Measurements from ENCODE around the gene SYDE2. TPM values are rescaled to one million over a fixed set of nuclear protein-coding genes. Genes with fewer than 3 reads are reported as not detected.

SYDE2 gene
- total RNA-seq, 3 donors from 2014 or later (not counting 1 experiment from before 2014, with no cell fraction given): 0.11 to 0.35 TPM; not detected in 1

DNA sequence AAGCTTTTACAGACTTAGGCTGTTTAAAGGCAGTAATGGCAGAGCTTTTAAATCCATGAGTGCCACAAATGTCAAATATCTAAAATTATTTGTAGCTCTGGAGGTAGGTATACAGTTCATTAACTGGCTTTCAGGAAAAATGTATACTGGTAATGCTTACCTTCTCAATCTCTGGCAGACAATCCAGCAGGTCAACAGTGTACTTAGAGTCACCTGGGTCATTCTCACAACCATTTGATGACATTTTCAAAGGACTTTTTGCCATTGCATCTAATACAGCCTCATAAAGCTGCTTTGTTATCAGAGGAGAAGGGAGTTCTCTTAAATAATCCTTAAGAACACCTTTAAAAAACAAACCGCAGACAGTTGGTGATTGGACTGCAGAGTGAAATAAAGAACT is 31.9 kb downstream of the SYDE2 start:
- Histone ChIP-seq H3K4me3 (ENCODE audit: low read length) (no peak overlapping the region), H3K36me3 (ENCODE audit: control insufficient read depth, insufficient read depth, low read length) (no peaks in the 10 kb centered on the region), H3K4me1 (ENCODE audit: control insufficient read depth, insufficient read depth, low read length) (no peaks in the 10 kb centered on the region), H3K27ac (ENCODE audit: low read length) (no peak overlapping the region), H3K9me3 (ENCODE audit: control insufficient read depth, insufficient read depth, low read length) (no peaks in the 10 kb centered on the region), H3K27me3 (ENCODE audit: control insufficient read depth, insufficient read depth, low read length) (no peaks in the 10 kb centered on the region)
- H3K36me3 Mint-ChIP-seq: no peaks in the 10 kb centered on the region
- no CpG with 5 or more reads among the region's 1 CpG for WGBS (ENCODE audit: insufficient coverage)
- no peak overlapping the region for H3K27ac Mint-ChIP-seq
- TF ChIP-seq, protein P1, sequence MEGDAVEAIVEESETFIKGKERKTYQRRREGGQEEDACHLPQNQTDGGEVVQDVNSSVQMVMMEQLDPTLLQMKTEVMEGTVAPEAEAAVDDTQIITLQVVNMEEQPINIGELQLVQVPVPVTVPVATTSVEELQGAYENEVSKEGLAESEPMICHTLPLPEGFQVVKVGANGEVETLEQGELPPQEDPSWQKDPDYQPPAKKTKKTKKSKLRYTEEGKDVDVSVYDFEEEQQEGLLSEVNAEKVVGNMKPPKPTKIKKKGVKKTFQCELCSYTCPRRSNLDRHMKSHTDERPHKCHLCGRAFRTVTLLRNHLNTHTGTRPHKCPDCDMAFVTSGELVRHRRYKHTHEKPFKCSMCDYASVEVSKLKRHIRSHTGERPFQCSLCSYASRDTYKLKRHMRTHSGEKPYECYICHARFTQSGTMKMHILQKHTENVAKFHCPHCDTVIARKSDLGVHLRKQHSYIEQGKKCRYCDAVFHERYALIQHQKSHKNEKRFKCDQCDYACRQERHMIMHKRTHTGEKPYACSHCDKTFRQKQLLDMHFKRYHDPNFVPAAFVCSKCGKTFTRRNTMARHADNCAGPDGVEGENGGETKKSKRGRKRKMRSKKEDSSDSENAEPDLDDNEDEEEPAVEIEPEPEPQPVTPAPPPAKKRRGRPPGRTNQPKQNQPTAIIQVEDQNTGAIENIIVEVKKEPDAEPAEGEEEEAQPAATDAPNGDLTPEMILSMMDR (IDR thresholded peaks at IDR 0.05): no peak
- peaks cover 26 to 33% of the 10 kb centered on the region in 2 donors for H3K27me3 Mint-ChIP-seq (ENCODE audit: low read depth in 2 of 2)
- DNase-seq (no peak), ATAC-seq (no peak)
- no peak overlapping the region for H3K4me3 Mint-ChIP-seq
- H3K4me1 Mint-ChIP-seq: no peaks in the 10 kb centered on the region
- intact Hi-C loops (cut with micrococcal nuclease): no loop called here
- no peaks in the 10 kb centered on the region for H3K9me3 Mint-ChIP-seq

DNA sequence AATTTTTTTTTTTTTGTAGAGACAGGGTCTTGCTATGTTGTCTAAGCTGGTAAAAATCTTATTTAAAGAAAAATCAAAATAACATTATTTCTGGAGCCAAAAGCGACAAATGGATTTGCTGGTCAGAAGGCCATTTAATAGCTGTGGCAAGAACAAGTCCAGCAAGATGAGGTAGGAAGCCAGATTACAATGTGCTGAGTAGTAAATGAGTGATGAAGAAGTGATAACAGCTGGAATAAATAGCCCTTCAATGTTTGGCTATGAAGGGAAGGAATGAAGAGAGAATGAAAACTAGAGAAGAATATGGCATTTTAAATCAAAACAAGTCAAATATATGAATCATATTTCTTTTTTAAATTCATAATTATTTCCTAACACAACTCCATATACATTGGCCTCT is 34.5 kb downstream of the SYDE2 start:
- Histone ChIP-seq H3K4me1 (ENCODE audit: control insufficient read depth, insufficient read depth, low read length) (no peaks in the 10 kb centered on the region), H3K27ac (ENCODE audit: low read length) (no peak overlapping the region), H3K36me3 (ENCODE audit: control insufficient read depth, insufficient read depth, low read length) (no peaks in the 10 kb centered on the region), H3K27me3 (ENCODE audit: control insufficient read depth, insufficient read depth, low read length) (no peaks in the 10 kb centered on the region), H3K4me3 (ENCODE audit: low read length) (no peak overlapping the region), H3K9me3 (ENCODE audit: control insufficient read depth, insufficient read depth, low read length) (no peaks in the 10 kb centered on the region)
- Mint-ChIP-seq H3K4me3 (no peak overlapping the region), H3K27me3 (ENCODE audit: low read depth in 2 of 2) (peaks cover 9 to 12% of the 10 kb centered on the region in 2 donors), H3K36me3 (no peaks in the 10 kb centered on the region), H3K4me1 (no peaks in the 10 kb centered on the region), H3K27ac (no peak overlapping the region), H3K9me3 (no peaks in the 10 kb centered on the region)
- ATAC-seq: no peak
- TF ChIP-seq, protein P1 (IDR thresholded peaks at IDR 0.05): no peak
- intact Hi-C loops (cut with micrococcal nuclease): no loop called here
- no peak for DNase-seq
- WGBS (ENCODE audit: insufficient coverage): 88% methylated on average over 1 of the region's 1 CpG

DNA sequence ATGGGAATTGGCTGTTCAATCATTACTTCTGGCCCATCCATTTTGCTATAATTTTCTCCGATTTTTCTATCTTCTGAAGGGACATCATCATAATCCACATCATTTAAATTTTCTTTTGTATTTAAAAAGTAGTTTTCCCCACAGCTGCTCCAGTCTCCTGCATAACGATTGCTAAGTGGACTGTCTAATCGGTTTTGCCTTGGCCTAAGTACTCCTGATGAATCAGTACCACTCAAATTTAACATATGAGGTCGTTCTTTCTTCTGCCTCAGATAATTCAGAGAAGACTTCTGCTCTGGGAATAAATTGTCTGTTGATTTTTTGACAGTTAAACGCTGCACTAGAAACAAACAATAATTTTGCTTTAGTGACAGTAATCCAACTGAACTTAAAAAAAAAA is 41.9 kb downstream of the SYDE2 start:
- Mint-ChIP-seq H3K9me3 (no peaks in the 10 kb centered on the region), H3K27me3 (ENCODE audit: low read depth in 2 of 2) (peaks cover 9 to 10% of the 10 kb centered on the region in 2 donors), H3K27ac (no peak overlapping the region)

DNA sequence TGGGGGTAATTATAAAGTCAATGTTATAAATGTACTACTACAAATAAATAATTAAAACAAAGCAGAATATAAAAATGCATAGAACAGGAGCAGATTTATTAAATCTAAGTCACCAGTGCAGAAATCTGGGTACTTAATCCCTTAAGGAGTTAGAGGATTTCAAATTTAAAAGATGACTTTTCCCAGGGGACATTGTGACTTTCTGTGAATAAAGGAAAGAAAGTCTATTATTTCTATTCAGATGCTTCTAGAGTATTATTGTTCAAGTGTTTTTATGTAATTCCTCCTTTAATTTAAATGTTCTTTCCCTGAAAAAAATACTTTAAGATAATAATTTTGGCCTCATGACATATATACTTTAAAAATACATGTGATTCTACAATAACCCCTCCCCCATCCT is 43.4 kb downstream of the SYDE2 start:
- Histone ChIP-seq H3K4me3 (ENCODE audit: low read length) (no peak overlapping the region), H3K36me3 (ENCODE audit: control insufficient read depth, insufficient read depth, low read length) (no peaks in the 10 kb centered on the region), H3K27me3 (ENCODE audit: control insufficient read depth, insufficient read depth, low read length) (no peaks in the 10 kb centered on the region), H3K27ac (ENCODE audit: low read length) (no peak overlapping the region), H3K4me1 (ENCODE audit: control insufficient read depth, insufficient read depth, low read length) (no peaks in the 10 kb centered on the region), H3K9me3 (ENCODE audit: control insufficient read depth, insufficient read depth, low read length) (no peaks in the 10 kb centered on the region)
- H3K27me3 Mint-ChIP-seq (ENCODE audit: low read depth in 2 of 2): peaks cover 10 to 12% of the 10 kb centered on the region in 2 donors
- H3K27ac Mint-ChIP-seq: no peak overlapping the region
- H3K36me3 Mint-ChIP-seq: no peaks in the 10 kb centered on the region
- intact Hi-C loops (cut with micrococcal nuclease): no loop called here
- DNase-seq (no peak), ATAC-seq (no peak)
- no peaks in the 10 kb centered on the region for H3K4me1 Mint-ChIP-seq
- H3K9me3 Mint-ChIP-seq: no peaks in the 10 kb centered on the region
- H3K4me3 Mint-ChIP-seq: no peak overlapping the region
- TF ChIP-seq, protein P1 (IDR thresholded peaks at IDR 0.05): no peak

More for the DNA sequence above, 41.9 kb downstream of the SYDE2 start:
- ATAC-seq (no peak), DNase-seq (no peak)
- no peaks in the 10 kb centered on the region for H3K36me3 Mint-ChIP-seq
- H3K4me1 ChIP-seq (ENCODE audit: control insufficient read depth, insufficient read depth, low read length): no peaks in the 10 kb centered on the region
- H3K9me3 ChIP-seq (ENCODE audit: control insufficient read depth, insufficient read depth, low read length): no peaks in the 10 kb centered on the region
- H3K27ac ChIP-seq (ENCODE audit: low read length): no peak overlapping the region
- TF ChIP-seq, protein P1 (IDR thresholded peaks at IDR 0.05): no peak
- no peak overlapping the region for H3K4me3 Mint-ChIP-seq
- no peaks in the 10 kb centered on the region for H3K4me1 Mint-ChIP-seq
- H3K27me3 ChIP-seq (ENCODE audit: control insufficient read depth, insufficient read depth, low read length): no peaks in the 10 kb centered on the region
- no peak overlapping the region for H3K4me3 ChIP-seq (ENCODE audit: low read length)
- 94% methylated on average over 4 of the region's 5 CpGs for WGBS (ENCODE audit: insufficient coverage)
- H3K36me3 ChIP-seq (ENCODE audit: control insufficient read depth, insufficient read depth, low read length): no peaks in the 10 kb centered on the region
- intact Hi-C loops (cut with micrococcal nuclease): no loop called here
